Activated CD8-positive, alpha-beta memory T cell treated with anti-CD3 and anti-CD28 coated beads for 1 hour (primary cell): ENCODE data around the gene IGSF10.
"Not testable (repeated sequence)": the region's sequence is repeated elsewhere in the genome, so short reads cannot be mapped to it uniquely, and the experiment has no call there.

Experiments
- DNase-seq, 2 donors: peaks; one replicate each; pipeline ENCODE4 v3.0.0-alpha.2; 2020; ENCODE audit warnings: low read depth in 1 of 2; ENCODE audit errors: extremely low read depth in 1 of 2

Gene IGSF10, protein sequence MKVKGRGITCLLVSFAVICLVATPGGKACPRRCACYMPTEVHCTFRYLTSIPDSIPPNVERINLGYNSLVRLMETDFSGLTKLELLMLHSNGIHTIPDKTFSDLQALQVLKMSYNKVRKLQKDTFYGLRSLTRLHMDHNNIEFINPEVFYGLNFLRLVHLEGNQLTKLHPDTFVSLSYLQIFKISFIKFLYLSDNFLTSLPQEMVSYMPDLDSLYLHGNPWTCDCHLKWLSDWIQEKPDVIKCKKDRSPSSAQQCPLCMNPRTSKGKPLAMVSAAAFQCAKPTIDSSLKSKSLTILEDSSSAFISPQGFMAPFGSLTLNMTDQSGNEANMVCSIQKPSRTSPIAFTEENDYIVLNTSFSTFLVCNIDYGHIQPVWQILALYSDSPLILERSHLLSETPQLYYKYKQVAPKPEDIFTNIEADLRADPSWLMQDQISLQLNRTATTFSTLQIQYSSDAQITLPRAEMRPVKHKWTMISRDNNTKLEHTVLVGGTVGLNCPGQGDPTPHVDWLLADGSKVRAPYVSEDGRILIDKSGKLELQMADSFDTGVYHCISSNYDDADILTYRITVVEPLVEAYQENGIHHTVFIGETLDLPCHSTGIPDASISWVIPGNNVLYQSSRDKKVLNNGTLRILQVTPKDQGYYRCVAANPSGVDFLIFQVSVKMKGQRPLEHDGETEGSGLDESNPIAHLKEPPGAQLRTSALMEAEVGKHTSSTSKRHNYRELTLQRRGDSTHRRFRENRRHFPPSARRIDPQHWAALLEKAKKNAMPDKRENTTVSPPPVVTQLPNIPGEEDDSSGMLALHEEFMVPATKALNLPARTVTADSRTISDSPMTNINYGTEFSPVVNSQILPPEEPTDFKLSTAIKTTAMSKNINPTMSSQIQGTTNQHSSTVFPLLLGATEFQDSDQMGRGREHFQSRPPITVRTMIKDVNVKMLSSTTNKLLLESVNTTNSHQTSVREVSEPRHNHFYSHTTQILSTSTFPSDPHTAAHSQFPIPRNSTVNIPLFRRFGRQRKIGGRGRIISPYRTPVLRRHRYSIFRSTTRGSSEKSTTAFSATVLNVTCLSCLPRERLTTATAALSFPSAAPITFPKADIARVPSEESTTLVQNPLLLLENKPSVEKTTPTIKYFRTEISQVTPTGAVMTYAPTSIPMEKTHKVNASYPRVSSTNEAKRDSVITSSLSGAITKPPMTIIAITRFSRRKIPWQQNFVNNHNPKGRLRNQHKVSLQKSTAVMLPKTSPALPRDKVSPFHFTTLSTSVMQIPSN (N-terminal part only)

GRCh38 chr3:151460774-151461450, at the start of gene IGSF10:
TSS of gene IGSF10 (minus strand) at chr3:151461061. CDS start at chr3:151458709, 2,352 bp downstream.
- no peak for DNase-seq

GRCh38 chr3:151509468-151510135, 48.7 kb upstream of the IGSF10 start:
- not testable (repeated sequence) for DNase-seq

DNA sequence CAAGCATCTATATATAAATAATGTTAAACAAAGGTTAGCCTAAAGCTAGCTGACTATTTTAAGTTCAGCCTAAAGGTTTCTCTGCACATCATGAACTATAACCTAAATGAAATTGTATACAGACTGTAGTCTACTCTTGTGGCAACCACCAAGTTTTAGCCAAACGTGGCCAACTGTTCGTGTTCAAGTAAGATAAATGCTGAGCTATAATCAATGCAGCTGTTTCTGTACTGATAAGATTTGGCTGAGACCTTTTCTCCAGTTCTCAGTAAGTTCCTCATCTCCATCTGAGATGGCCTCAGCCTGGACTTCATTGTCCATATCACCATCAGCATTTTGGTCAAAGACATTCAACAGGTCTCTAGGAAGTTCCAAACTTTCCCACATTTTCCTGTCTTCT, 43.7 kb upstream of the IGSF10 start:
- DNase-seq = no peak

- DNase-seq = no peak
These were observed 42.2 kb upstream of the IGSF10 start for GRCh38 chr3:151503074-151503473.

DNA sequence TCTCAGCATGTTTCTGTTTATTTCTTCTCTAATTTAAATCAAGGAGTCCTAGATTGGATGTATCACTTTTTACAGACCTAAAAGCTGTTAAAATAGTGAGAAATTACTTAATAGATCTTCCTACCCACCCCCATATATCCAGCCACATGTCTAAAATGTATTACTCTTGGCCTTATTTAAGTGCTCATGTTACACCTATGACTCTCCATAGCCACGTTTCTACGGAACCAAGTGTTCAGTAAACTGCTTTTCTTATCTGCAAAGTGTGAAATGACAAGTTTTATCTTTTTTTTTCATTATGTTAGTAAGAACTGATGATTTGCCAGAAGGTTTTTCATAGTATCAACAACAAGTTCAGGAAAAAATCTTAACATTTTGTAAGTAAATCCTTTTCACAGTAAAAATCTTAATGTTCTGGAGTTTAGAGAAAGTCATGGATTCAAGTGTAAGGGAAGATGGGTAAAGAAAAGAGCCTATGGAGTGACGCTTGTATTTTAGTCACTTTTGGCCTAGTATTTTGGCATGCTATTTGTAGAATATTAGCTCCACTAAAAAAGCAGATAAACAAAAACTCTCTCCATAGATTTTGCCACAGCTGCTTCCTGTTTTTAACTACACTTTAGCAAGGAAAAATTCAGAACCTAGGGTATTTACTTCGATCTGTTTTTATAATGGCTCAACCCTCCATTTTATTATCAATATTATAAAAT, 41.2 kb upstream of the IGSF10 start:
- DNase-seq = no peak

DNA sequence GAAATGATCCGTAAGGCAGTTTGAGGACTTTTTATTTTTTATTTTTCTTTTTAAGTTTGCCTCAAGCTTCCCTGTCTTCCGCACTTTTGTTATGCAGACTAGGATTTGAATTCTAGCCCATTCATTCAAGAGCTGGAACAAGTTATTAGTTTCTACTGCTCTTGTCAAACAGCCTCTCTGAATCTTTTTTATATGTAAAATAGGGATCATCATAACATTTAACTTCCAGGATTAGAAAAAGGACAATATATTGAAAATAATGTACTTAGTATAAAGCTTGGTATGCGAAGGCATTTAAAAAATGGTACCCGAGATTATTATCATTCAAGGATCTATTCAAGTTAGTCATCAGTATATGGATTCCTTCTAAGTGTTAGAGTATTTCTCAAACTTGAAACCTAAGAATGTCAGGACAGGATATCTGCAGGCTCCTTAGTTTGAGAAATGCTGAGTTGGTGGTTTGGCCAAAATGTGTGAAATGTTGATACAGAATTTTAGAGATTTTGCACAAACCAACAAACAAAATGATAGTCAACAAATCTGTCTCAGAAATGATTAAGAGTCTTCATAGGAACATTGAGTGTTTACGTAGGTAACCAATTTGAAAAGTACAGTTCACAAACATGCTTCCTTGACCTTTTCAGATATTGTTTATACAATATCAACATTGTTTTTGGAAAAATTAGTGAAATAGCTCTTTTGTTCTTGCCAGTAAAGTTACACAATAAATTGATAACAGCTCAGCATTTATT, 40.5 kb upstream of the IGSF10 start:
- no peak for DNase-seq

GRCh38 chr3:151499168-151499567, 38.3 kb upstream of the IGSF10 start:
- DNase-seq = no peak

DNA sequence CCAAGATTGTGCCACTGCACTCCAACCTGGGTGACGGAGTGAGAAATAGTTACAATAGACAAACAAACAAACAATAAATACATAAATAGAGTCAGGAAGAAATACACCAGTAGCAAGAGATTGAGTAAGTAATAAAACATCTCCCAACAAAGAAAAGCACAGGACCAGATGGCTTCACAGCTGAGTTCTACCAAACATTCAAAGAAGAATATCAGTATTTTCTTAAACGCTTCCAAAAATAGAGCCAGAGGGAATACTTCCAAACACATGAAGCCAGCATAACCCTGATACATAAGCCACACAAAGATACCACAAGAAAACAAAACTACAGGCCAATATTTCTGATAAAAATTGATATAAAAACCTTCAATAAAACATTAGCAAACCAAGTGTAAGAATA, 30.7 kb upstream of the IGSF10 start:
- no peak for DNase-seq

DNA sequence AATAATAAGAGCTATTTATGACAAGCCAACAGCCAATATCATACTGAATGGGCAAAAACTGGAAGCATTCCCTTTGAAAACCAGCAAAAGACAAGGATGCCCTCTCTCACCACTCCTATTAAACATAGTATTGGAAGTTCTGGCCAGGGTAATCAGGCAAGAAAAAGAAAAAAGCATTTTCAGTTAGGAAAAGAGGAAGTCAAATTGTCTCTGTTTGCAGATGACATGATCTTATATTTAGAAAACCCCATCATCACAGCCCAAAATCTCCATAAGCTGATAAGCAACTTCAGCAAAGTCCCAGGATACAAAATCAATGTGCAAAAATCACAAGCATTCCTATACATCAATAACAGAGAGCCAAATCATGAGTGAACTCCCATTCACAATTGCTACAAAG, 27.0 kb upstream of the IGSF10 start:
- not testable (repeated sequence) for DNase-seq

GRCh38 chr3:151483961-151484520, 23.2 kb upstream of the IGSF10 start:
- DNase-seq = no peak

- DNase-seq = no peak
These were observed 22.6 kb upstream of the IGSF10 start for GRCh38 chr3:151483488-151483887.

DNA sequence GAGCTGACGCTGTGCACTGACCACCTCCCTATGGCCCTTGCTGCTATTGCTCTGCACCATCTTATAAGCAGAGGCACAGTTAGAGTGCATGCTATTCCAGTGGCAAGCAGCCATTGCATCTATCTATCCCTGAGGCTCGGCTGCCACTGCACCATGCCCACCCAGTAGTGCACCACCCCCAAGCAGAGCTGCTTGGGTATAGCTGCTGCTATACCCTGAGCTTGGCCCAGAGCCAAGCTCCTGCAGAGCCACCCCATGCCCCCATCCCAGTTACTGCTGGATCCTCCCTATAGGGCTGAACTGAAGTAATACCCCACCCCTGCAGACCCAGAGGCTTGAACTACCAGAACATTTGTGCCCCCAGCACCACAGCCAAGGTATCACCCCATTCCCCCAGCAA, 19.6 kb upstream of the IGSF10 start:
- no peak for DNase-seq

- no peak for DNase-seq
These were observed 18.6 kb upstream of the IGSF10 start for GRCh38 chr3:151479452-151479851.

DNA sequence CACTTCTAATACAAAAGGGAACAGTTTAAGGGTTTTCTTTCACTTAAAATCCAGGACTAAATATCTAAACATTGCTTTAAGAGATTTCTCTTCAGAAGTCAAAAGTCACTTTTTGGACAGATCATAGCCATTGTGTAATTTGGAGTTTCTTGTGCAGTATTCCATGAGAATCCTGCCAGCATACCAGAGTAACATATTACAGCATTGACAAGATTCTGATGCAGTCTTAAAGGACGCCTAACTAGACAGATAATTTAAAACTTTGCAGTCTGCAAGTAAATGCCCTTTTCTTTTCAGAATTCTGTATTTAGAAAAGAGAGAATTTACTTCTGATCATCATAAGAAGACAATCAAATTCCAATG, 17.5 kb upstream of the IGSF10 start:
- no peak for DNase-seq

GRCh38 chr3:151477591-151478334, 16.9 kb upstream of the IGSF10 start:
- no peak for DNase-seq

- no peak for DNase-seq
These were observed 15.6 kb upstream of the IGSF10 start for GRCh38 chr3:151476344-151477018.

GRCh38 chr3:151468284-151468917, 7.5 kb upstream of the IGSF10 start:
- no peak for DNase-seq
